H9 (cell line): ENCODE measurements around the gene RNLS. TPM values are rescaled to one million over a fixed set of nuclear protein-coding genes. Genes with fewer than 3 reads are reported as not detected.

Experiments
- DNase-seq: peaks from one replicate; pipeline ENCODE4 v3.0.0-alpha.2; 2017
- H2AFZ ChIP-seq: one replicate; pipeline ENCODE4 v1.6.1; 2013; ENCODE audit warnings: mild to moderate bottlenecking, low read length, control low read depth, moderate library complexity
- H2AK5ac ChIP-seq: 2 replicates; pipeline ENCODE4 v1.6.1; 2013; ENCODE audit warnings: low read length, control low read depth, mixed read lengths; ENCODE audit not compliant: insufficient read length
- H2BK120ac ChIP-seq: one replicate; pipeline ENCODE4 v1.6.1; 2013; ENCODE audit warnings: low read depth, mild to moderate bottlenecking, low read length, control low read depth, inconsistent platforms; ENCODE audit not compliant: poor library complexity, severe bottlenecking
- H2BK12ac ChIP-seq: 2 replicates; pipeline ENCODE4 v1.6.1; 2013; ENCODE audit warnings: low read length, control low read depth, mixed read lengths, low read depth; ENCODE audit not compliant: insufficient read length
- H2BK15ac ChIP-seq: 2 replicates; pipeline ENCODE4 v1.6.1; 2013; ENCODE audit warnings: low read depth, low read length, control low read depth
- H2BK20ac ChIP-seq: one replicate; pipeline ENCODE4 v1.6.1; 2013; ENCODE audit warnings: low read depth, mild to moderate bottlenecking, low read length, control low read depth, inconsistent platforms; ENCODE audit not compliant: poor library complexity, severe bottlenecking
- H2BK5ac ChIP-seq: 2 replicates; pipeline ENCODE4 v1.6.1; 2013; ENCODE audit warnings: low read length, control low read depth, mixed read lengths; ENCODE audit not compliant: insufficient read length
- H3K14ac ChIP-seq: 2 replicates; pipeline ENCODE4 v1.6.1; 2013; ENCODE audit warnings: low read length, control low read depth; ENCODE audit not compliant: insufficient read depth
- H3K18ac ChIP-seq: 2 replicates; pipeline ENCODE4 v1.6.1; 2013; ENCODE audit warnings: low read depth, mild to moderate bottlenecking, mixed read lengths, low read length, control low read depth; ENCODE audit not compliant: insufficient read length
- H3K23ac ChIP-seq: 2 replicates; pipeline ENCODE4 v1.6.1; 2013; ENCODE audit warnings: low read length, control low read depth, mixed read lengths, low read depth; ENCODE audit not compliant: insufficient read length
- H3K23me2 ChIP-seq: 2 replicates; pipeline ENCODE4 v1.6.1; 2013; ENCODE audit warnings: low read depth, mild to moderate bottlenecking, mixed read lengths, low read length, control low read depth; ENCODE audit not compliant: insufficient read length, poor library complexity, severe bottlenecking
- H3K27ac ChIP-seq: 2 replicates; pipeline ENCODE4 v1.5.1; 2013; ENCODE audit warnings: low read length, control low read depth, mixed read lengths, low read depth; ENCODE audit not compliant: insufficient read length
- H3K27me3 ChIP-seq: 2 replicates; pipeline ENCODE4 v1.6.1; 2013; ENCODE audit warnings: low read length, control low read depth, inconsistent platforms; ENCODE audit not compliant: insufficient read depth
- H3K4ac ChIP-seq: 2 replicates; pipeline ENCODE4 v1.6.1; 2013; ENCODE audit warnings: low read depth, mild to moderate bottlenecking, control low read depth, inconsistent platforms, low read length, moderate library complexity
- H3K4me1 ChIP-seq: 2 replicates; pipeline ENCODE4 v1.6.1; 2013; ENCODE audit warnings: low read length, control low read depth, inconsistent platforms; ENCODE audit not compliant: insufficient read depth
- H3K4me2 ChIP-seq: 2 replicates; pipeline ENCODE4 v1.6.1; 2013; ENCODE audit warnings: low read length, control low read depth, mixed read lengths; ENCODE audit not compliant: insufficient read length, insufficient read depth
- H3K56ac ChIP-seq: 2 replicates; pipeline ENCODE4 v1.6.1; 2013; ENCODE audit warnings: low read depth, mild to moderate bottlenecking, mixed read lengths, low read length, control low read depth; ENCODE audit not compliant: insufficient read length
- H3K79me1 ChIP-seq: 2 replicates; pipeline ENCODE4 v1.6.1; 2013; ENCODE audit warnings: low read depth, mild to moderate bottlenecking, moderate library complexity, low read length, control low read depth, inconsistent platforms; ENCODE audit not compliant: insufficient read depth, poor library complexity, severe bottlenecking
- H3K79me2 ChIP-seq: 2 replicates; pipeline ENCODE4 v1.6.1; 2013; ENCODE audit warnings: low read length, control low read depth, inconsistent platforms; ENCODE audit not compliant: insufficient read depth
- H3K9ac ChIP-seq: 2 replicates; pipeline ENCODE4 v1.6.1; 2013; ENCODE audit warnings: low read length, control low read depth, mixed read lengths; ENCODE audit not compliant: insufficient read length; ENCODE audit errors: extremely low read depth
- H3K9me3 ChIP-seq: one replicate; pipeline ENCODE4 v1.6.1; 2013; ENCODE audit warnings: low read depth, low read length, inconsistent platforms; ENCODE audit not compliant: control insufficient read depth
- H3T11ph ChIP-seq: one replicate; pipeline ENCODE4 v1.6.1; 2013; ENCODE audit warnings: mild to moderate bottlenecking, low read length, control low read depth, inconsistent platforms
- H4K20me1 ChIP-seq: one replicate; pipeline ENCODE4 v1.6.1; 2013; ENCODE audit not compliant: control insufficient read depth, insufficient read length, insufficient read depth
- H4K5ac ChIP-seq: 2 replicates; pipeline ENCODE4 v1.6.1; 2013; ENCODE audit warnings: low read depth, mild to moderate bottlenecking, mixed read lengths, low read length, control low read depth; ENCODE audit not compliant: insufficient read length
- H4K8ac ChIP-seq: replicated peaks from 2 replicates; pipeline ENCODE4 v1.6.1; 2013; ENCODE audit warnings: low read length, control low read depth, mixed read lengths, low read depth; ENCODE audit not compliant: insufficient read length
- H4K91ac ChIP-seq: 2 replicates; pipeline ENCODE4 v1.6.1; 2013; ENCODE audit warnings: low read depth, mild to moderate bottlenecking, moderate library complexity, mixed read lengths, low read length, control low read depth; ENCODE audit not compliant: insufficient read length
- H3K27ac Mint-ChIP-seq, 3 experiments: 2 replicates in 2 of 3; 3 replicates in 1 of 3; pipeline ENCODE4 v1.8.0; 2020 to 2021; ENCODE audit warnings: mixed read lengths in 3 of 3, mild to moderate bottlenecking in 1 of 3, moderate library complexity in 1 of 3
- H3K27me3 Mint-ChIP-seq: 2 replicates; pipeline ENCODE4 v1.8.0; 2021; ENCODE audit warnings: low read depth, mild to moderate bottlenecking, moderate library complexity, mixed read lengths
- H3K36me3 Mint-ChIP-seq, 3 experiments: 2 replicates in 2 of 3; 3 replicates in 1 of 3; pipeline ENCODE4 v1.8.0; 2020 to 2021; ENCODE audit warnings: low read depth in 3 of 3, mixed read lengths in 3 of 3; ENCODE audit not compliant: insufficient read depth in 1 of 3
- H3K4me1 Mint-ChIP-seq, 2 experiments: 2 replicates each; pipeline ENCODE4 v1.8.0; 2020; ENCODE audit warnings: mixed read lengths in 2 of 2
- H3K4me3 Mint-ChIP-seq, 2 experiments: 2 replicates in 1 of 2; 3 replicates in 1 of 2; pipeline ENCODE4 v1.8.0; 2020 to 2021; ENCODE audit warnings: mild to moderate bottlenecking in 2 of 2, mixed read lengths in 2 of 2, moderate library complexity in 1 of 2
- H3K9me3 Mint-ChIP-seq, 2 experiments: 2 replicates in 1 of 2; 3 replicates in 1 of 2; pipeline ENCODE4 v1.8.0; 2020; ENCODE audit warnings: mild to moderate bottlenecking in 2 of 2, mixed read lengths in 2 of 2, moderate library complexity in 1 of 2
- CTCF ChIP-seq: fragments of 200-600 bp; sonication (generic); conservative IDR thresholded peaks from 3 replicates; pipeline ENCODE4 v1.8.0; 2021; ENCODE audit warnings: antibody characterized with exemption, mild to moderate bottlenecking
- WGBS: extraction: QIAGEN DNeasy Blood & Tissue Kit; methylation state at CpG from one replicate; pipeline ENCODE4 v1.1.7; 2013; ENCODE audit warnings: missing lambda C conversion rate, low lambda C conversion rate, mixed read lengths; ENCODE audit not compliant: insufficient read length; ENCODE audit errors: extremely low coverage; 5-methylcytosine and 5-hydroxymethylcytosine counted together
- total RNA-seq: library from RNA; stranded (reverse); gene quantifications from 2 replicates; pipeline ENCODE4 v1.2.1, GENCODE V29; 2021

The RNLS gene
- total RNA-seq, 1 experiment from 2014 or later, result 7.5 TPM

- Histone ChIP-seq H3K18ac (no peak overlapping the region), H2BK5ac (no peak overlapping the region), H3K79me1 (no peaks in the 10 kb centered on the region), H3K23me2 (no peaks in the 10 kb centered on the region), H2BK15ac (no peak overlapping the region), H3K9me3 (no peaks in the 10 kb centered on the region), H3T11ph (no peak overlapping the region), H3K27me3 (no peaks in the 10 kb centered on the region), H4K20me1 (no peaks in the 10 kb centered on the region), H3K4me2 (no peak overlapping the region), H4K8ac (no peak overlapping the region), H3K4me1 (no peaks in the 10 kb centered on the region), H2AK5ac (no peak overlapping the region), H3K23ac (no peak overlapping the region), H3K9ac (no peak overlapping the region), H3K27ac (no peak overlapping the region), H2BK120ac (no peak overlapping the region), H4K91ac (no peak overlapping the region), H2AFZ (no peak overlapping the region), H3K56ac (no peak overlapping the region), H3K79me2 (no peaks in the 10 kb centered on the region), H3K4ac (no peak overlapping the region), H3K14ac (no peak overlapping the region), H2BK20ac (no peak overlapping the region), H2BK12ac (no peak overlapping the region), H4K5ac (no peak overlapping the region)
- Mint-ChIP-seq H3K27me3 (no peaks in the 10 kb centered on the region), H3K27ac (no peak overlapping the region), H3K4me1 (peaks cover 10 to 12% of the 10 kb centered on the region in 2 experiments), H3K36me3 (no peaks in the 10 kb centered on the region), H3K9me3 (no peaks in the 10 kb centered on the region), H3K4me3 (no peak overlapping the region)
- no peak for TF ChIP-seq CTCF
- no peak for DNase-seq
- no CpG with 5 or more reads among the region's 2 CpGs for WGBS
These were observed 345.1 kb downstream of the RNLS start for GRCh38 chr10:88237896-88238614.
